ENCODE data around the gene LSM4. TPM values are rescaled to one million over a fixed set of nuclear protein-coding genes. Genes with fewer than 3 reads are reported as not detected.
"Not testable (repeated sequence)": the region's sequence is repeated elsewhere in the genome, so short reads cannot be mapped to it uniquely, and the experiment has no call there.

Gene LSM4
- total RNA-seq = 69.0 TPM

GRCh38 chr19:18322759-18323460 lies at the start of gene LSM4:
LSM4 (minus strand) TSS chr19:18323076; CDS start chr19:18323020, 56 bp downstream.
- DNase-seq = peak; percentile 96

GRCh38 chr19:18368504-18369222 lies 45.8 kb upstream of the LSM4 start:
- DNase-seq = no peak

- DNase-seq = no peak
Observed at GRCh38 chr19:18366021-18366435, 43.2 kb upstream of the LSM4 start.

GRCh38 chr19:18364826-18365528 lies 42.1 kb upstream of the LSM4 start:
- peak; percentile 80 for DNase-seq

- not testable (repeated sequence) for DNase-seq
Observed at GRCh38 chr19:18364277-18364825, 41.5 kb upstream of the LSM4 start.

GRCh38 chr19:18363787-18364186 lies 40.9 kb upstream of the LSM4 start:
- DNase-seq = no peak

GRCh38 chr19:18362934-18363542 lies 40.2 kb upstream of the LSM4 start:
- DNase-seq = no peak

GRCh38 chr19:18361646-18362045 lies 38.8 kb upstream of the LSM4 start:
- DNase-seq = no peak

GRCh38 chr19:18357041-18357440 lies 34.2 kb upstream of the LSM4 start:
- no peak for DNase-seq

- not testable (repeated sequence) for DNase-seq
Observed at GRCh38 chr19:18354743-18355142, 31.9 kb upstream of the LSM4 start.

- DNase-seq = no peak
Observed at GRCh38 chr19:18353378-18354005, 30.6 kb upstream of the LSM4 start.

GRCh38 chr19:18351544-18351943 lies 28.7 kb upstream of the LSM4 start:
- DNase-seq = no peak

GRCh38 chr19:18350490-18350889 lies 27.6 kb upstream of the LSM4 start:
- no peak for DNase-seq

GRCh38 chr19:18349524-18350128 lies 26.8 kb upstream of the LSM4 start:
- no peak for DNase-seq

- DNase-seq = not testable (repeated sequence)
Observed at GRCh38 chr19:18348818-18349339, 26.0 kb upstream of the LSM4 start.

- no peak for DNase-seq
Observed at GRCh38 chr19:18348171-18348570, 25.3 kb upstream of the LSM4 start.

- DNase-seq = no peak
Observed at GRCh38 chr19:18346091-18346490, 23.2 kb upstream of the LSM4 start.

GRCh38 chr19:18345296-18345695 lies 22.4 kb upstream of the LSM4 start:
- no peak for DNase-seq

- DNase-seq = no peak
Observed at GRCh38 chr19:18344582-18344950, 21.7 kb upstream of the LSM4 start.

- DNase-seq = no peak
Observed at GRCh38 chr19:18342090-18342632, 19.3 kb upstream of the LSM4 start.

Measured in skin of body (tissue), 2 donors.